GM12891 (cell line): ENCODE measurements around the gene PPP1CA.

Experiments used
- DNase-seq: peaks from one replicate; pipeline ENCODE4 v3.0.0; 2011; ENCODE audit warnings: low spot score; ENCODE audit not compliant: insufficient read length
- FAIRE-seq: peaks from 2 replicates; lab custom pipeline; 2011; peaks lifted over from hg19 to GRCh38; lab: Jason Lieb, UNC
- PAX5 ChIP-seq: IDR thresholded peaks from 2 replicates; pipeline ENCODE4 v1.6.1; 2011; ENCODE audit warnings: low read length, moderate library complexity, mild to moderate bottlenecking; ENCODE audit not compliant: insufficient read depth, severe bottlenecking
- POLR2A ChIP-seq: IDR thresholded peaks from 2 replicates; pipeline ENCODE4 v1.6.1; 2011; ENCODE audit warnings: low read depth, low read length, control low read depth
- POLR2AphosphoS5 ChIP-seq: IDR thresholded peaks from 2 replicates; pipeline ENCODE4 v1.6.1; 2011; ENCODE audit warnings: low read depth, low read length, control low read depth
- POU2F2 ChIP-seq: IDR thresholded peaks from 2 replicates; pipeline ENCODE4 v1.6.1; 2011; ENCODE audit warnings: low read depth, mild to moderate bottlenecking, control low read depth, low read length, moderate library complexity
- SPI1 ChIP-seq: IDR thresholded peaks from 2 replicates; pipeline ENCODE4 v1.6.1; 2011; ENCODE audit warnings: low read depth, low read length, control low read depth
- TAF1 ChIP-seq: IDR thresholded peaks from 2 replicates; pipeline ENCODE4 v1.6.1; 2011; ENCODE audit warnings: low read depth, low read length, control low read depth

PPP1CA gene

DNA sequence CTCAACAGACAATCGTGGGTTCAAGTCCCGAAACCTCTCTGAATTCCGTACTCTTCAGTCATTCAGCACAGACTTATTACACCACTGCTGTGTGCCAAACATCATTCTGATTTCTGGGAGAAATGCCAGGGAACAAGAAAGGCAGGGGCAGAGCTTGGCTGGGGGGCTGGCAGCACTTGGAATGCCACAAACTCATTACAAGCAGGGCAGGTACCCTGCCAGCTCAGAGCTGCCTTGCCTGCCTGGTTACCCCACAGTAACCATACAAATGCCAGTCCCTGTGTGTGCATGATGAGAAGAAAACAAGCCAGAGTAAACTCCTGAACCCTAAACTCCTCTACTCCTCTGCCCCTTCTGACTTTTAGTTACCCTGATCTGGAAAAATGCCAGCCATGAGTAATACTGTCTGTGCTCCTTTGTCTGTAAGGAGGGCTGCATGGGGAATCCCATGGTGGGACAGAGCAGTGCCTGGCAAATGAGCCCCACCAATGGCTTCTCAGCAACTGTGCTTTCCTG lies 16.7 kb downstream of the PPP1CA start:
- TF ChIP-seq TAF1: no peak
- no peak for FAIRE-seq

GRCh38 chr11:67382276-67383136 lies 19.2 kb downstream of the PPP1CA start:
- TF ChIP-seq TAF1 (no peak), POLR2AphosphoS5 (no peak), PAX5 (no peak), SPI1 (no peak), POU2F2 (no peak)
- DNase-seq (no peak), FAIRE-seq (peak; percentile 75)

More for the DNA sequence above, 16.7 kb downstream of the PPP1CA start:
- no peak for DNase-seq

DNA sequence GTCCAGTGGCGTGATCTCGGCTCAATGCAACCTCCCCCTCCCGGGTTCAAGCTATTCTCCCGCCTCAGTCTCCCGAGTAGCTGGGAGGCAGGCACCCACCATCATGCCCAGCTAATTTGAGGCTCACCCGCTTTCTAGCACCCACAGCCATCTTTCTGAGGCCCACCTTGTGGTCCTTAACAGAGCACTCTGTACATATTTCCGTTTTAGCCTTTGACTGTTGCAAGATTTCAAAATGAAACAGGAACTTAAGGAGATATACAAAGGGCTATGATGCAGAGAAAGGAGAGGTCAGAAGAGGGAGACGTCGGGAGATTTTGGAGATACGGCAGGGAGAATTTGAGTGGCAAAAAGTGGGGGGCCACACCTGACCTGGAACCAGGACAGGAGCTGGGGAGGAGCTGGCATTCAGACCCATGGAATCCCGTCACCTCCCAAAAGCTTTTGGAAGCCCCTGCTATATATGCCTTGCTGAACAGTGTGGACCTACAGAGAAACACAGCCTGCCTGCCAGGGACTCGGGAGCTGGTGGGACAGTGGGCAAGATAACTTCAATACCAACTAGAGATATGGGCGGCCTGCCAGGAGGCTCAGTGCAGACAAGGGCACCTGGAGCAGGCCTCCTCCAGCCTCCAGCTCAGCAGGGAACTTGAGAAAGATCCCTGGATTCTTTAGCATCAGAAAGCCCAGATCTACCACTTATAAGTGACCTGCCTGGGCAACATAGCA lies 20.2 kb downstream of the PPP1CA start:
- TF ChIP-seq SPI1: no peak
- TF ChIP-seq POU2F2: no peak
- TF ChIP-seq POLR2A: no peak
- TF ChIP-seq TAF1: no peak
- TF ChIP-seq PAX5: no peak
- TF ChIP-seq POLR2AphosphoS5: no peak
- DNase-seq (no peak), FAIRE-seq (peak; percentile 23)

GRCh38 chr11:67379061-67380058 lies 22.3 kb downstream of the PPP1CA start:
- FAIRE-seq (no peak), DNase-seq (no peak)
- TF ChIP-seq POLR2AphosphoS5 (no peak), SPI1 (no peak), TAF1 (no peak), POLR2A (no peak), POU2F2 (no peak), PAX5 (no peak)

- FAIRE-seq (no peak), DNase-seq (no peak)
- TF ChIP-seq POU2F2 (no peak), POLR2AphosphoS5 (no peak), SPI1 (no peak), PAX5 (no peak), TAF1 (no peak), POLR2A (no peak)
These were observed 23.1 kb downstream of the PPP1CA start for GRCh38 chr11:67378544-67378943.

- no peak for FAIRE-seq
- TF ChIP-seq PAX5: no peak
- no peak for DNase-seq
These were observed 24.5 kb downstream of the PPP1CA start for GRCh38 chr11:67376873-67377808.

- DNase-seq: no peak
- no peak for FAIRE-seq
- no peak for TF ChIP-seq POU2F2
- no peak for TF ChIP-seq POLR2AphosphoS5
- TF ChIP-seq SPI1: no peak
- TF ChIP-seq POLR2A: no peak
- no peak for TF ChIP-seq PAX5
- TF ChIP-seq TAF1: no peak
These were observed 25.4 kb downstream of the PPP1CA start for GRCh38 chr11:67376063-67376820.

- FAIRE-seq: no peak
- DNase-seq: no peak
These were observed 26.2 kb downstream of the PPP1CA start for GRCh38 chr11:67375320-67376055.

More at GRCh38 chr11:67375320-67376055, 26.2 kb downstream of the PPP1CA start:
- TF ChIP-seq PAX5: no peak
- no peak for TF ChIP-seq TAF1
- no peak for TF ChIP-seq POU2F2
- no peak for TF ChIP-seq POLR2A
- no peak for TF ChIP-seq SPI1
- no peak for TF ChIP-seq POLR2AphosphoS5
